Fibroblast of mammary gland (primary cell): Measurements from ENCODE around the gene OR5L2.

Experiments
- DNase-seq: peaks from one replicate; pipeline ENCODE4 v3.0.0-alpha.2; 2010; ENCODE audit warnings: low read depth
- H3K4me3 ChIP-seq: 2 replicates; pipeline ENCODE4 v1.5.1; 2011; ENCODE audit warnings: low read depth, mild to moderate bottlenecking, low read length, moderate library complexity; ENCODE audit not compliant: control insufficient read depth
- CTCF ChIP-seq: conservative IDR thresholded peaks from 2 replicates; pipeline ENCODE4 v1.5.1; 2011; ENCODE audit warnings: low read depth, low read length, inconsistent platforms; ENCODE audit not compliant: control insufficient read depth, insufficient read depth

Gene OR5L2

GRCh38 chr11:55826919-55827318 lies at the start of gene OR5L2:
Gene OR5L2, plus strand, starts transcription at chr11:55827219. Its CDS starts 0 bp downstream, at chr11:55827219.
- no peak within 1 kb of the TSS for H3K4me3 ChIP-seq
- TF ChIP-seq CTCF, result no peak
- DNase-seq, result no peak

GRCh38 chr11:55791606-55792005 lies 35.4 kb upstream of the OR5L2 start:
- H3K4me3 ChIP-seq, result no peak overlapping the region
- DNase-seq, result no peak
- no peak for TF ChIP-seq CTCF

- no peak for DNase-seq
- no peak for TF ChIP-seq CTCF
- no peak overlapping the region for H3K4me3 ChIP-seq
Measured at GRCh38 chr11:55793321-55793720, 33.7 kb upstream of the OR5L2 start.

- DNase-seq, result no peak
- no peak within 1 kb of the TSS for H3K4me3 ChIP-seq
- TF ChIP-seq CTCF, result no peak
Measured at GRCh38 chr11:55795256-55795655, 31.8 kb upstream of the OR5L2 start, which contains the start of gene OR5D14. Gene OR5D14, plus strand, starts transcription at chr11:55795556. Its CDS starts 0 bp downstream, at chr11:55795556.

GRCh38 chr11:55806248-55806647 lies 20.8 kb upstream of the OR5L2 start:
- TF ChIP-seq CTCF, result no peak
- DNase-seq, result no peak
- H3K4me3 ChIP-seq, result no peak overlapping the region

- H3K4me3 ChIP-seq, result no peak within 1 kb of the TSS
- TF ChIP-seq CTCF, result no peak
- DNase-seq, result no peak
Measured at GRCh38 chr11:55811067-55811466, 16.0 kb upstream of the OR5L2 start, which contains the start of gene OR5L1. Gene OR5L1, plus strand, starts transcription at chr11:55811367. Its CDS starts 100 bp downstream, at chr11:55811467.

GRCh38 chr11:55819330-55819729 lies 7.7 kb upstream of the OR5L2 start, which contains the start of gene OR5D18:
Gene OR5D18, plus strand, starts transcription at chr11:55819630. Its CDS starts 0 bp downstream, at chr11:55819630.
- DNase-seq, result no peak
- TF ChIP-seq CTCF, result no peak
- H3K4me3 ChIP-seq, result no peak within 1 kb of the TSS
